ENCODE data around the gene EXOC4.

- no peak for TF ChIP-seq POLR2AphosphoS5 (IDR thresholded peaks at IDR 0.05; ENCODE audit: borderline replicate concordance, low read depth, low read length)
- no peak for TF ChIP-seq EZH2 (IDR thresholded peaks at IDR 0.05)
- no peak for TF ChIP-seq FOXP2 (optimal IDR thresholded peaks at IDR 0.05; ENCODE audit: control extremely low read depth, extremely low read length, insufficient read depth)
Observed at GRCh38 chr7:133975130-133975529, 722.3 kb downstream of the EXOC4 start.

Data from SK-N-MC (cell line).